ENCODE data around the gene CD300LF.

- TF ChIP-seq POLR2AphosphoS5 (IDR thresholded peaks at IDR 0.05), result no peak
- TF ChIP-seq CTCF (IDR thresholded peaks at IDR 0.05 in 8 of 11, conservative IDR thresholded peaks at IDR 0.05 in 3 of 11), result no peak
- no peak for TF ChIP-seq POLR2A (IDR thresholded peaks at IDR 0.05)
These were observed 13.5 kb downstream of the CD300LF start for GRCh38 chr17:74699236-74699635.
